Measurements from ENCODE around the gene FOXI2.
A peak's percentile ranks its signal among the peaks of the same experiment; 100 is the strongest.

The FOXI2 gene

GRCh38 chr10:127715782-127716378 is 21.1 kb upstream of the FOXI2 start:
- Histone ChIP-seq H3K9ac (ENCODE audit: low read depth, low read length) (no peak overlapping the region), H4K20me1 (ENCODE audit: insufficient read depth, low read length) (no peaks in the 10 kb centered on the region), H3K4me1 (ENCODE audit: insufficient read depth, low read length) (no peaks in the 10 kb centered on the region), H3K4me2 (ENCODE audit: insufficient read depth, low read length) (no peak overlapping the region), H2AFZ (ENCODE audit: low read depth, low read length) (no peak overlapping the region), H3K27me3 (ENCODE audit: insufficient read depth, low read length, poor library complexity) (no peaks in the 10 kb centered on the region), H3K79me2 (ENCODE audit: insufficient read depth, low read length) (no peaks in the 10 kb centered on the region), H3K9me3 (ENCODE audit: insufficient read depth, low read length, severe bottlenecking) (no peaks in the 10 kb centered on the region), H3K4me3 (ENCODE audit: low read depth in 1 of 2, low read length in 2 of 2) (no peak overlapping the region), H3K36me3 (ENCODE audit: insufficient read depth, low read length) (no peaks in the 10 kb centered on the region), H3K27ac (ENCODE audit: low read length) (no peak overlapping the region)
- TF ChIP-seq EZH2 (IDR thresholded peaks at IDR 0.05; ENCODE audit: borderline replicate concordance, low read depth, low read length, severe bottlenecking) (no peak), CTCF (IDR thresholded peaks at IDR 0.05; ENCODE audit: borderline replicate concordance, extremely low read depth, low read length, poor library complexity, severe bottlenecking) (peak; percentile 63)
- ATAC-seq (ENCODE audit: insufficient read depth, low read depth) (no peak), DNase-seq (no peak)

GRCh38 chr10:127720142-127720541 is 16.8 kb upstream of the FOXI2 start:
- ATAC-seq (ENCODE audit: insufficient read depth, low read depth) (no peak), DNase-seq (no peak)
- Histone ChIP-seq H3K4me1 (ENCODE audit: insufficient read depth, low read length) (no peaks in the 10 kb centered on the region), H3K9ac (ENCODE audit: low read depth, low read length) (no peak overlapping the region), H3K79me2 (ENCODE audit: insufficient read depth, low read length) (no peaks in the 10 kb centered on the region), H2AFZ (ENCODE audit: low read depth, low read length) (no peak overlapping the region), H3K27ac (ENCODE audit: low read length) (no peak overlapping the region), H3K9me3 (ENCODE audit: insufficient read depth, low read length, severe bottlenecking) (no peaks in the 10 kb centered on the region), H3K4me3 (ENCODE audit: low read depth in 1 of 2, low read length in 2 of 2) (no peak overlapping the region), H3K27me3 (ENCODE audit: insufficient read depth, low read length, poor library complexity) (no peaks in the 10 kb centered on the region), H3K36me3 (ENCODE audit: insufficient read depth, low read length) (no peaks in the 10 kb centered on the region), H4K20me1 (ENCODE audit: insufficient read depth, low read length) (no peaks in the 10 kb centered on the region), H3K4me2 (ENCODE audit: insufficient read depth, low read length) (no peak overlapping the region)
- TF ChIP-seq CTCF (IDR thresholded peaks at IDR 0.05; ENCODE audit: borderline replicate concordance, extremely low read depth, low read length, poor library complexity, severe bottlenecking): no peak
- TF ChIP-seq EZH2 (IDR thresholded peaks at IDR 0.05; ENCODE audit: borderline replicate concordance, low read depth, low read length, severe bottlenecking): no peak

GRCh38 chr10:127720903-127721302 is 16.1 kb upstream of the FOXI2 start:
- Histone ChIP-seq H3K4me1 (ENCODE audit: insufficient read depth, low read length) (no peaks in the 10 kb centered on the region), H3K9me3 (ENCODE audit: insufficient read depth, low read length, severe bottlenecking) (no peaks in the 10 kb centered on the region), H3K4me3 (ENCODE audit: low read depth in 1 of 2, low read length in 2 of 2) (no peak overlapping the region), H3K79me2 (ENCODE audit: insufficient read depth, low read length) (no peaks in the 10 kb centered on the region), H3K36me3 (ENCODE audit: insufficient read depth, low read length) (no peaks in the 10 kb centered on the region), H3K27me3 (ENCODE audit: insufficient read depth, low read length, poor library complexity) (no peaks in the 10 kb centered on the region), H3K27ac (ENCODE audit: low read length) (no peak overlapping the region), H4K20me1 (ENCODE audit: insufficient read depth, low read length) (no peaks in the 10 kb centered on the region), H3K9ac (ENCODE audit: low read depth, low read length) (no peak overlapping the region), H2AFZ (ENCODE audit: low read depth, low read length) (no peak overlapping the region), H3K4me2 (ENCODE audit: insufficient read depth, low read length) (no peak overlapping the region)
- ATAC-seq (ENCODE audit: insufficient read depth, low read depth) (no peak), DNase-seq (no peak)
- TF ChIP-seq CTCF (IDR thresholded peaks at IDR 0.05; ENCODE audit: borderline replicate concordance, extremely low read depth, low read length, poor library complexity, severe bottlenecking) (no peak), EZH2 (IDR thresholded peaks at IDR 0.05; ENCODE audit: borderline replicate concordance, low read depth, low read length, severe bottlenecking) (no peak)

Data from DND-41 (cell line).